GM19035 (cell line): Measurements from ENCODE around the gene CYP2A7.
"Not testable (repeated sequence)": the region's sequence is repeated elsewhere in the genome, so short reads cannot be mapped to it uniquely, and the experiment has no call there.

Experiments
- ATAC-seq: cut with Tn5 transposase; IDR thresholded peaks from one replicate; pipeline ENCODE4 v1.9.1; 2021; ENCODE audit not compliant: unreplicated experiment

Gene CYP2A7

GRCh38 chr19:40843653-40844052 lies 38.4 kb downstream of the CYP2A7 start:
- not testable (repeated sequence) for ATAC-seq

GRCh38 chr19:40842997-40843652 lies 38.9 kb downstream of the CYP2A7 start:
- not testable (repeated sequence) for ATAC-seq

DNA sequence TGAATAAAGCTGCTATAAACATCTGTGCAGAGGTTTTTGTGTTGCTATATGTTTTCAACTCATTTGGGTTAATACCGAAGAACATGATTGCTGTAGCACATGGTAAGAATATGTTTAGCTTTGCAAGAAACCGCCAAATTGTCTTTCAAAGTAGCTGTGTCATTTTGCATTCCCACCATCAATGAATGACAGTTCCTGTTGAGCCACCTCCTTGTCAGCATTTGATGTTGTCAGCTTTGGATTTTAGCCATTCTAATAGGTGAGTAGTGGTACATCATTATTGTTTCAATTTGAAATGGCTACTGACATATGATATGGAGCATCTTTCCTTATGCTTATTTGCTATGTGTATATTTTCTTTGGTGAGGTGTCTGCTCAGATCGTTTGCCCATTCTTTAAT lies 40.0 kb downstream of the CYP2A7 start:
- not testable (repeated sequence) for ATAC-seq

DNA sequence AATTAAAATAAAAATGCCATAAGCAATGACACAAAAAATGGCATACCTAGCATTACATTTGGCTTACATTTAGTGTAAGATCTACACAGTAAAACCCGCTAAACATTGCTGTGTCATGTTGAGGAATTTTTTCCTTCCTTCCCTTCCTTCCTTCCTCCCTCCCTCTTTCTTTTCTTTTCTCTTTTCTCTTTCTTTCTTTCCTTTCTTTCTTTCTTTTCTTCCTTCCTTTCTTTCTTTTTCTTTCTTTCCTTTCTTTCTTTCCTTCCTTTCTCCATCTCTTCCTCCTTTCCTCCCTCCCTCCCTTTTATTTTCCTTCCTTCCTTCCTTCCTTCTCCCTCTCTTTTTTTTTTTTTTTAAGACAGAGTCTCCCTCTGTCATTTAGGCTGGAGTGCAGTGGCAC lies 43.6 kb downstream of the CYP2A7 start:
- ATAC-seq: not testable (repeated sequence)

DNA sequence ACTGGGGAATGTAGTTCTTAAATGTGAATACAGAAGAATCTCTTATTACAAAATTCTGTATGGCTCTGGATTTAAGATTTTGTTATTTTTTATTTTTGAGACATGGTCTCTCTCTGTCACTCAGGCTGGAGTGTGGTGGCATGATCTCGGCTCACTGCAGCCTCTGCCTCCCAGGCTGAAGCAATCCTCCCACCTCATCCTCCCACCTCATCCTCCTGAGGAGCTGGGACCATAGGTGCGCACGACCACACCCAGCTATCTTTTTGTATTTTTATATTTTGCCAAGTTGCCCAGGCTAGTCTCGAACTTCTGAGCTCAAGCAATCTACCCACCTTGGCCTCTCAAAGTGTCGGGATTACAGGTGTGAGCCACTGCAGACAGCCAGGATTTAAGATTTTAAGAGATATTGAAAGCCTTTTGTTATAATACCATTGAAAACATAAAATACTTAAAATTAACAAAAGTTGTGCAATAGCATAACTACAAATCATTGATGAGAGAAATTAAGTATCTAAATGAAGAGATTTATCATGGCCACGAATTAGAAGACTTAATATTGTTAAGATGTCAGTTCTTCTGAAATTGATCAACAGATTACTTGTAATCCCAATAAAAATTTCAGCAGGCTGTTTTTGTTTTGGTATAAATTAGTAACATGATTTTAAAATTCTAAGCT lies 45.1 kb downstream of the CYP2A7 start:
- ATAC-seq: no peak

GRCh38 chr19:40833728-40834533 lies 48.1 kb downstream of the CYP2A7 start:
- ATAC-seq: not testable (repeated sequence)

DNA sequence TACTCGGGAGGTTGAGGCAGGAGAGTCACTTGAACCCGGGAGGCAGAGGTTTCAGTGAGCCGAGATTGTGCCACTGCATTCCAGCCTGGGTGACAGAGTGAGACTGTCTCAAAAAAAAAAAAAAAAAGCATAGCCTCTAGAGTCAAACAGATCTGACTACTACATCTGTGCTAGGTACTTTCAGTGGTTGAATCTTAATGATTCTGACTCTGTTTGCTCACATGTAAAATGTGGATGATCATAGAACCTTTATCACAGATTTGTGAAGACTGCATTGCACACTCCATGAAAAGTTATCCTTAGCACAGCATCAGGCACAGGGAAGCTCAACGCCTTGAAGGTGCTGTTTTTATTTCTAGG lies 49.6 kb downstream of the CYP2A7 start:
- ATAC-seq: not testable (repeated sequence)

GRCh38 chr19:40831502-40832430 lies 50.3 kb downstream of the CYP2A7 start:
- ATAC-seq: no peak

DNA sequence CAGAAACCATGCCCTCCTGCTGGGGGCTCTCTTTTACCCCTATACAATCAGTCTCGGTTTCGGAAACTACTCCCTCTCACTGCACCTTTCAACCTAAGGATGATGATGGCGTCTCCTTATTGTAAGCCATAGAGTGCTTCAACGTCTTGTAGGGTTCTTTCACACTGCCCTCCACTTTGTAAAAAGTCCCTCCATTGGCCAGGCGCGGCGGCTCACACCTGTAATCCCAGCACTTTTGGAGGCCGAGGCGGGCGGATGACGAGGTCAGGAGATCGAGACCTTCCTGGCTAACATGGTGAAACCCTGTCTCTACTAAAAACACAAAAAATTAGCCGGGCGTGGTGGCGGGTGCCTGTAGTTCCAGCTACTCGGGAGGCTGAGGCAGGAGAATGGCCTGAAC lies 51.3 kb downstream of the CYP2A7 start:
- ATAC-seq: not testable (repeated sequence)

DNA sequence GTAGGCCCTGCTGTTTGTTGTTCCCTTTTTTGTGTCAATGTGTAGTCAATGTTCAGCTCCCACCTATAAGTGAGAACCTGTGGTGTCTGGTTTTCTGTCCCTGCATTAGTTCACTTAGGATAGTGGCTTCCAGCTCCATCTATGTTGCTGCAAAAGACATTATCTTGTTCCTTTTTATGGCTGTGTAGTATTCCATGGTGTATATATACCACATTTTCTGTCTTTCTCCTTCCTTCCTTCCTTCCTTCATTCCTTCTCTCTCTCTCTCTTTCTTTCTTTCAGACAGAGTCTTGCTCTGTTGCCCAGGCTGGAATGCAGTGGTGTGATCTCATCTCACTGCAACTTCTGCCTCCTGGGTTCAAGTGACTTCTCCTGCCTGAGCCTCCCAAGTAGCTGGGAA lies 52.8 kb downstream of the CYP2A7 start:
- no peak for ATAC-seq

- ATAC-seq: no peak
Measured at GRCh38 chr19:40827386-40828247, 54.4 kb downstream of the CYP2A7 start.

DNA sequence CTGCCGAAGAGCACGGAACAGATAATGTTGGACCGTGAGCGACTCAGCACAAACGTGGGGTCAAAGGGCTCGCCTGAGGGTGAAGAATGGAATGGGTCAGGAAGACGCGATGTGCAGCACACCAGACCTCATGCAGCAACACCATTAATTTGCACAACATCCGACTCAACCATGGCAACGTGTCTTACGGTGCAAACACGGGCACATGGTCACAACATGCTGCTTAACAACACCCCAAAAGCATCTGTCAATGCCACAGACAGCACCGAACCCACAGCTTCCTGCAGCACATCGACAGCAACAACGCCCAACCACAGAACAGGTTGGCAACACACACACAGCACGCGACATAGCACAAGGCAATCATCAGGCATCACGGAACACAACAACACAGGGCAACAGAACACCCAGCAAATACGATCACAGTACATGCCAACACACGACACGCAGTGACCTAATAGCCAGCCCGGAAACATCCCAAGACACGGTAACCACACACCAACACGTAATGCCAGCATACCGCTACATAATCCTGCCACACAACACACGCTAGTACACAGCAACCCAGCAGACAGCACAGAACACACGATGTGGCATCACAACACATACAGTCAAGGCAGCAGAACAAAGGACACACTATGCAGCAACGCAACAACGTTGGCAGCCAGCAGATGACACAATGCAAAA lies 55.2 kb downstream of the CYP2A7 start:
- not testable (repeated sequence) for ATAC-seq

DNA sequence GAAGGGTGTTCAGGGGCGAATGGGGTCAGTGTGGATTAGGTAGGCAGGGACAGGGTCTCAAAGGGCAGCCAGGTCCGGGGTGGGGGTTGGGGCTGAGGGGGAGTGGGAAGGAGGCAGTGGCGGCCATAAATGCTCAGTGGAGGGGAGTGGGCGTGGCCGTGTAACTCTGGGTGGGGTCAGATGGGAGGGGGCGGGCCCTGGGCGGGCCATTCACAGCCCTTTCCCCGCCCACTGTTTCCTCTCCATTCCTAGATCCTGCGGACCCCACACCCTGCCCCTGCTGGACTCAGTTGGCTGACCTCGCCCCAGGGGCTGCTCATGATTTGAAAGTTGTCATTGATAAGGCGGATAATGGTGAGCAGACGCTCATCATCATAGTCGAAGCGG lies 55.7 kb downstream of the CYP2A7 start:
- ATAC-seq: not testable (repeated sequence)

- ATAC-seq: not testable (repeated sequence)
Measured at GRCh38 chr19:40825460-40826095, 56.5 kb downstream of the CYP2A7 start.
